ENCODE measurements around the gene SLC5A1.

GRCh38 chr22:32023251-32023827 is 19.7 kb upstream of the SLC5A1 start:
- TF ChIP-seq GATA3 (IDR thresholded peaks at IDR 0.05; ENCODE audit: low read depth, low read length) (no peak), GATA2 (IDR thresholded peaks at IDR 0.05; ENCODE audit: low read depth, low read length) (no peak)
